SJSA1 (cell line): ENCODE results near the gene ASB8. TPM values are rescaled to one million over a fixed set of nuclear protein-coding genes. Genes with fewer than 3 reads are reported as not detected.

Source experiments
- DNase-seq, 2 experiments: peaks; one replicate each; pipeline ENCODE4 v3.0.0-alpha.2; 2015 to 2020; ENCODE audit warnings: low spot score in 2 of 2, low read depth in 1 of 2
- H3K27ac ChIP-seq: fragments of 250-450 bp; sonication (Bioruptor Pico); 2 replicates; pipeline ENCODE4 v1.5.1; 2020; ENCODE audit warnings: mild to moderate bottlenecking, moderate library complexity
- H3K27me3 ChIP-seq: fragments of 250-450 bp; sonication (Bioruptor Pico); replicated peaks from 2 replicates; pipeline ENCODE4 v1.5.1; 2020; ENCODE audit warnings: mild to moderate bottlenecking, moderate library complexity
- H3K36me3 ChIP-seq: fragments of 250-450 bp; sonication (Bioruptor Pico); 2 replicates; pipeline ENCODE4 v1.5.1; 2020; ENCODE audit warnings: mild to moderate bottlenecking
- H3K4me1 ChIP-seq: fragments of 250-450 bp; sonication (Bioruptor Pico); replicated peaks from 2 replicates; pipeline ENCODE4 v1.6.1; 2021; ENCODE audit warnings: mild to moderate bottlenecking
- H3K4me3 ChIP-seq: fragments of 250-450 bp; sonication (Bioruptor Pico); 2 replicates; pipeline ENCODE4 v1.5.1; 2020; ENCODE audit warnings: mild to moderate bottlenecking
- H3K9me3 ChIP-seq: fragments of 250-450 bp; sonication (Bioruptor Pico); replicated peaks from 2 replicates; pipeline ENCODE4 v1.5.1; 2020; ENCODE audit warnings: mild to moderate bottlenecking
- total RNA-seq: library from RNA; depleted of rRNA; stranded (reverse); fragments of >200 nt; shearing (Covaris generic); gene quantifications from 2 replicates; pipeline ENCODE4 v1.2.3, GENCODE V29; 2014

The ASB8 gene
- total RNA-seq, 1 experiment from 2014 or later, result 314 TPM

DNA sequence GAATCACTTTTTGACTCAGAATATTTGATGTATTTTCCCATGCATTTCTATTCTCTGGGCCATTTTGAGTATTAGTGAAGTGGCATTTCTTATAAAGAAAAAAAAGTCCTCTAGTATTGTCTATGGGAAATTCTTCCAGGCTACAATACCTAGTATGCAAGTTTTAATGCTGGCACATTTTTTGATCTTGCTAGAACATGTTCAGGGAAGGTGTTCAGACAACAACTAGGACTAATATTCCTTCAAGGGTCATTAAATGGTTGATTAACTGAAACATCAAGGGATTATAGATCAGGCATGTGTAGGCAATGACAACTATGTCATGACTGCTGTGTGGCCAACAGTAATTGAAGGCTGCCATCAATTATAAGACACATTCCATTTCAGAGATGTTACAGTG is 33.8 kb upstream of the ASB8 start:
- H3K27me3 ChIP-seq, result peaks cover 48% of the 10 kb centered on the region
- H3K4me1 ChIP-seq, result 0 out of 2 replicates have a peak, but pooled peaks cover 3% of the 10 kb centered on the region
- H3K9me3 ChIP-seq, result no peaks in the 10 kb centered on the region
- H3K27ac ChIP-seq, result no peak overlapping the region
- no peaks in the 10 kb centered on the region for H3K36me3 ChIP-seq
- no peak overlapping the region for H3K4me3 ChIP-seq
- peak in 1 of 2 experiments; percentile 53 for DNase-seq

DNA sequence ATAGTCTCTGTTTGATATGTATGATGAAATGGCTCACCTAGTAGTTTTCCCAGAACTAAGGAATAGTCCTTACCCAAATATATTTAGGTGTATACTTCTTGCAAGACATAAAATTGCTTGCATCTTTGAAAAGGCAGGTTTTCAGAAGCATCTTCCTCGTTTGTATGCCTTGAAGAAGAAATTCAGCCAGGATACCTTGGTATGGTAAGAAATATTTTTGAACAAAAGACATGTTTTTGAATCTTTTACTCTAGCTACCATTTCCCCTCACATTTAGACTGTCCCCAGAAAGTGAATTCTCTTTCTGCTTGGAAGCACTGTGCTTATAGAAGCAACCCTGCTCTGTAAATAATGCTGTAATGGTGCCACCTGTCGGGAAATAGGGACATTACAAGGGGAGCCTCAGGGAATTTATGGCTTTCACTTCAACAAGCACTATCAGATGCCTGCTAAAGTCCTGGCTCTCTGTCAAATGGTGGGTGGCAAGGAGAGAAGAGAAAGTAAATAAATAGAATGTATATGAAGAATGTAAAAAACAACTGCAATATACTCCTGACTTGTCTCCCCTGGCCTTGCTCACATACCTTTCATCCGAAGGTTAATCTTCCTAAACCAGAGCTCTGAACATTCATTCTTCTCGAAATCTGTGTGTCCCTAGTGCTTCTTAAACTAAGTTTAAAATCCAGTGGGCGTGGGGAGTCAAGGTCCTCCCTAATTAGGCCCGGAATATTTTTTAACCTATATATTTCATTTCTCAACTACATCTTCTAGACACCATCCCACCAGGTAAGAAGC is 32.2 kb upstream of the ASB8 start:
- peak; percentile 97 to 100 for DNase-seq
- peaks cover 41% of the 10 kb centered on the region for H3K27me3 ChIP-seq

DNA sequence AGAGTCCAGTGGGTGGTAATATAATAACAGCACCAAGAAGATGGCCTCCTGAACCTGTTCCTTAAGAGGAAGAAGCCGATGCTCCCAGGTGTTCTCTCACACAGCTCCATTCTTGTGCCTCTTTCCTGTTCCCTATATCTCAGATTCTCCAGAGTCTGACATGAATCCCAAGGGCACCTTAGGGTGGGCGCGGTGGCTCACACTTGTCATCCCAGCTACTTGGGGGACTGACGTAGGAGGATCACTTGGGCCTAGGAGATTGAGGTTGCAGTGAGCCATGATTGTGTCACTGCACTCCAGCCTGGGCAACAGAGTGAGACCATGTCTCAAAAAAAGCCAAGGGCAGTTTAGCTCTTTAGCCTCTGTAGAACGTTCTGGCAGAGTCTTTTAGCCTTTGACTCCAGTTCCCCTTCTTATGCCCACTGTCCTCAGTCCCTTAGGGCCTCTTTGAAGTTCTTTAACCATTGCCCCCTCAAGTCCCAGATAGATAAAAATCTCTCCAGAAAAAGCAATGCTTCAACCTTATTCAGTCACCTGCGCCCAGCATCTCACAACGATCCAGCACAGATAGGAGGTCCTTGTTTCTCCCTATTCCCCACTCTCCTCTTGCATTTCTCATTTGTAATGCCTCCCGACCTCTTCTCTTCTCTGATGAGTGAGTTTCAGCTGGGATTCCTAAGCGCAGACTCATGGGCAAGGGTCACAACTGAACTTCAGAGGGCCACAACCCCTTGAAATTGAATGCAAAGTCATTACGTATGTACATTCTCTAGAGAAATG is 30.8 kb upstream of the ASB8 start:
- peak in 1 of 2 experiments; percentile 85 for DNase-seq
- H3K9me3 ChIP-seq, result peaks cover 6% of the 10 kb centered on the region
- H3K27me3 ChIP-seq, result peaks cover 33% of the 10 kb centered on the region
- peaks cover 4% of the 10 kb centered on the region for H3K36me3 ChIP-seq
- H3K4me1 ChIP-seq, result peaks cover 11% of the 10 kb centered on the region
- H3K4me3 ChIP-seq, result no peak overlapping the region
- no peak overlapping the region for H3K27ac ChIP-seq

More for the DNA sequence above, 32.2 kb upstream of the ASB8 start:
- H3K27ac ChIP-seq, result no peak overlapping the region
- H3K4me1 ChIP-seq, result peaks cover under 1% of the 10 kb centered on the region
- H3K9me3 ChIP-seq, result no peaks in the 10 kb centered on the region
- H3K36me3 ChIP-seq, result no peaks in the 10 kb centered on the region
- H3K4me3 ChIP-seq, result no peak overlapping the region

- H3K4me3 ChIP-seq, result no peak overlapping the region
- peaks cover 4% of the 10 kb centered on the region for H3K36me3 ChIP-seq
- H3K27ac ChIP-seq, result no peak overlapping the region
- peaks cover 16% of the 10 kb centered on the region for H3K27me3 ChIP-seq
- DNase-seq, result peak in 1 of 2 experiments; percentile 85
- peaks cover 6% of the 10 kb centered on the region for H3K9me3 ChIP-seq
- peaks cover 22% of the 10 kb centered on the region for H3K4me1 ChIP-seq
Observed at GRCh38 chr12:48185181-48185919, 28.0 kb upstream of the ASB8 start.

DNA sequence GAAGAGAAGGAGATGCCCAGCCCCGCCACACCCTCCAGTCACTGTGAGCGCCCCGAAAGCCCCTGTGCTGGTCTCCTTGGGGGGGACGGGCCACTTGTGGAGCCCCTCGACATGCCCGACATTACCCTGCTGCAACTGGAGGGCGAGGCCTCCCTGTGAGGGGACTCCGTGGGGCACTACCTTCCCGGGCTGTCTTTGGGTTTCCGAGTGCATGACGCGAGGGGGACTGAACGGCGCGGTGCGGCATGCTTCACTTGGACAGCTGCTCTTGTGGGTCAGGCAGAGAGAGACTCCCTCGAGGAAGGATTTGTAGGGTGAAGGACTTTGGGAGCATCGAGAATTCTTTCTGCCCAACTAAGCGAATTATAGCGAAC is 27.2 kb upstream of the ASB8 start:
- Histone ChIP-seq H3K9me3 (peaks cover 6% of the 10 kb centered on the region), H3K27me3 (peaks cover 12% of the 10 kb centered on the region), H3K4me3 (peak overlapping the region; percentile 72), H3K27ac (no peak overlapping the region), H3K4me1 (peaks cover 22% of the 10 kb centered on the region), H3K36me3 (peaks cover 4% of the 10 kb centered on the region)
- DNase-seq, result peak in 1 of 2 experiments; percentile 91

- H3K27me3 ChIP-seq, result peaks cover 12% of the 10 kb centered on the region
- H3K4me3 ChIP-seq, result peak overlapping the region; percentile 72
- peak overlapping the region; percentile 60 for H3K27ac ChIP-seq
Observed at GRCh38 chr12:48183876-48184548, 26.7 kb upstream of the ASB8 start.

GRCh38 chr12:48183091-48183875 is 26.0 kb upstream of the ASB8 start, which contains the start of gene CCDC184:
Gene CCDC184, plus strand, starts transcription at chr12:48183644. Its CDS starts 479 bp downstream, at chr12:48184123.
- peaks cover 6% of the 10 kb centered on the region for H3K9me3 ChIP-seq
- DNase-seq, result peak; percentile 100
- peaks cover 13% of the 10 kb centered on the region for H3K27me3 ChIP-seq
- H3K36me3 ChIP-seq, result peaks cover 4% of the 10 kb centered on the region
- H3K4me1 ChIP-seq, result peaks cover 22% of the 10 kb centered on the region
- H3K4me3 ChIP-seq, result peak within 1 kb of the TSS; percentile 72
- peak within 1 kb of the TSS; percentile 60 for H3K27ac ChIP-seq

More at GRCh38 chr12:48183876-48184548, 26.7 kb upstream of the ASB8 start:
- peak; percentile 81 to 96 for DNase-seq
- Histone ChIP-seq H3K4me1 (peaks cover 22% of the 10 kb centered on the region), H3K9me3 (peaks cover 6% of the 10 kb centered on the region), H3K36me3 (peaks cover 4% of the 10 kb centered on the region)

- H3K36me3 ChIP-seq, result peaks cover 4% of the 10 kb centered on the region
- H3K4me1 ChIP-seq, result peaks cover 22% of the 10 kb centered on the region
- H3K9me3 ChIP-seq, result peaks cover 6% of the 10 kb centered on the region
- no peak for DNase-seq
- peak overlapping the region; percentile 72 for H3K4me3 ChIP-seq
- peaks cover 19% of the 10 kb centered on the region for H3K27me3 ChIP-seq
- H3K27ac ChIP-seq, result peak overlapping the region; percentile 60; the same call in 1 of the 2 replicates
Observed at GRCh38 chr12:48182631-48183030, 25.3 kb upstream of the ASB8 start.

DNA sequence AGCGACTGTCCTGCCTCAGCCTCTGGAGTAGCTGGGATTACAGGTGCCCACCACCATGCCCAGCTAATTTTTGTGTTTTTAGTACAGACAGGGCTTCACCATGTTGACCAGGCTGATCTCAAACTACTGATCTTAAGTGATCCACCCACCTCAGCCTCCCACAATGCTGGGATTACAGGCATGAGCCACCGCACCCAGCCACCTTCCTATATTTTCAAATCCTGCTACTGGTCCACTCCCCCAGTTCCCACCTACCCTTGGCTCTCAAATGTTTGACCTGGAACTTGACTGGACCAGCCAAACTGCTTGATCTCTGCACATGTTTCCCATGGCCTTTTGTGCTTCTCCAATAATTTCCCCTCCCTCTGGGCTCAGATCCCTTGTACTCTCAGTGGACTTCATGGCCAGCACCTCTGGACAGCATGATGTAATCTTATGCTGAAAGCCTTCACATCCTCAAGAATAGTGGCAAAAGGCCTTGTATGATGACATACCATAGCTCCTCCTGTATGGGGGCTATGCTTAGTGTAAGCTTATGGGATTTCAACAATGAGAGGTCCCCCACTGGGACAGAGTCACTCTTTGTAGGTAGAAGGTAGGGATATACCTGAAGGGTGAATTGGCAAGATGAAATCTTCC is 23.7 kb upstream of the ASB8 start:
- no peak overlapping the region for H3K27ac ChIP-seq
- H3K9me3 ChIP-seq, result peaks cover 6% of the 10 kb centered on the region
- H3K36me3 ChIP-seq, result peaks cover 4% of the 10 kb centered on the region
- peaks cover 25% of the 10 kb centered on the region for H3K4me1 ChIP-seq
- DNase-seq, result peak in 1 of 2 experiments; percentile 78
- no peak overlapping the region for H3K4me3 ChIP-seq
- H3K27me3 ChIP-seq, result peaks cover 32% of the 10 kb centered on the region

DNA sequence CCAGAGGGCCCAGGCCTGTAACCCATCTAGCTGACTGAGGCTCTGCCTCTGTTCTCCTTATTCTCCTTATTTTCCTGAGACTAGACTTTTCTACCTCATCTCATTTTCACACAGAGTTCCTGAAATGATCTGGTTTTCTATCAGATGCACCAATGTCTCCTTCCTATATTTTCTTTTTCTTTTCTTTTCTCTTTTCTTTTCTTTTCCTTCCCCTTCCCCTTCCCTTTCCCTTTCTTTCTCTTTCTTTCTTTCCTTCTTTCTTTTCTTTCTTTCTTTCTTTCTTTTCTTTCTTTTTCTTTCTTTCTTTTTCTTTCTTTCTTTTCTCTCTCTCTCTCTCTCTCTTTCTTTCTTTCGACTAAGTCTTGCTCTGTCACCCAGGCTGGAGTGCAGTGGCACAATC is 23.1 kb upstream of the ASB8 start:
- Histone ChIP-seq H3K4me3 (no peak overlapping the region), H3K9me3 (peaks cover 6% of the 10 kb centered on the region), H3K4me1 (peaks cover 29% of the 10 kb centered on the region), H3K27ac (no peak overlapping the region), H3K36me3 (peaks cover 4% of the 10 kb centered on the region), H3K27me3 (peaks cover 37% of the 10 kb centered on the region)
- no peak for DNase-seq

DNA sequence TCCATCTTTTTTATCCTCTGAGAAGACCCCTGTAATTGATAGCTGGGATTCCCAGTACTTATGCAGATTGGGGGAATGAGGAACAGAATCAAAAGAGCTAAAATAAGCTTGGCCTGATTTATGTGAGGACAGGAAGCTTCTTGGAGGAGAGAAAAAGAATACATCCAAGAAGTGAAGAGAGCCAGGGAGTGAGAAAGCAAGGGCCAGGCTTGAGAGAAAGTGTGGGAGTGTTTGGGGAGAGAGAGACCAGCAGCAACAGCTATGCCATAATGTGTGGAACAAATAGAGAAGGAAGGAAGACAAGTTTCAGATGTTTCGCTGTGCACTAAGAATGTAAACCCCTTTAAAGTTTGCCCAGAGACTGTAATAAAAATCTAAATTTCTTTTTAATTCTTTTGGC is 22.2 kb upstream of the ASB8 start:
- Histone ChIP-seq H3K4me1 (peaks cover 27% of the 10 kb centered on the region), H3K36me3 (peaks cover 4% of the 10 kb centered on the region), H3K4me3 (no peak overlapping the region), H3K27ac (no peak overlapping the region), H3K27me3 (peaks cover 30% of the 10 kb centered on the region), H3K9me3 (peaks cover 6% of the 10 kb centered on the region)
- DNase-seq, result peak in 1 of 2 experiments; percentile 65

DNA sequence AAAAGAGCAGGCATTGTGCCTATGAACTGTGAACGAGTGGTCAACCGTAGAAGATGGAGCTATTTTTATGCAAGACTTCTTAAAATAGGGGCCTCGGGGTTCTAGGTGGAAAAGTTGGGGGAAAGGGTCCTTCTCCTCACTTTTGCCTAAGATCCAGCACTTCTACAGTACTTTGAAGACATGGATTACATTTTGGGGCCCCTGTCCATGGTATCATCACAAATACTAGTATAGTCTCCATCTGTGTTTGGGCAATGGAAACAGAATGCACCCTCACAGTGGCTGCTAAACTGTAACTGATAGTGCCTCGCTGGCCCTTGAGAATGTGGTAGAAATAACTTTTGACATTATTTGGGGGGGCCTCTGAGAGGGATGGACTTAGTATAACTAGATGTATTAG is 20.7 kb upstream of the ASB8 start:
- H3K27me3 ChIP-seq, result peaks cover 25% of the 10 kb centered on the region
- no peaks in the 10 kb centered on the region for H3K36me3 ChIP-seq
- DNase-seq, result peak in 1 of 2 experiments; percentile 72
- no peak overlapping the region for H3K27ac ChIP-seq
- no peak overlapping the region for H3K4me3 ChIP-seq
- peaks cover 16% of the 10 kb centered on the region for H3K4me1 ChIP-seq
- no peaks in the 10 kb centered on the region for H3K9me3 ChIP-seq
